MM.1S (cell line): ENCODE results near the gene ABTB2.

Experiments used
- CTCF ChIP-seq: fragments of 300-600 bp; sonication (generic); IDR thresholded peaks from 2 replicates; pipeline ENCODE4 v1.5.1; 2016; ENCODE audit warnings: antibody characterized with exemption, low read length, mixed read lengths
- EZH2 ChIP-seq: fragments of 300-600 bp; sonication (generic); optimal IDR thresholded peaks from 2 replicates; pipeline ENCODE3; 2017; ENCODE audit warnings: low read depth, mild to moderate bottlenecking, antibody characterized with exemption, low read length, mixed read lengths

- TF ChIP-seq CTCF (no peak), EZH2 (no peak)
Measured at GRCh38 chr11:34194576-34195335, 163.1 kb downstream of the ABTB2 start.
